PC-3 (cell line): ENCODE results near the gene MCUB.

Experiments
- EZH2phosphoT487 ChIP-seq: fragments of 300-600 bp; sonication (generic); IDR thresholded peaks from 2 replicates; pipeline ENCODE4 v1.6.1; 2018; ENCODE audit warnings: mild to moderate bottlenecking, antibody characterized with exemption, low read length, borderline replicate concordance
- TF ChIP-seq, protein P1 (sequence below): fragments of 300-600 bp; sonication (generic); conservative IDR thresholded peaks from 2 replicates; pipeline ENCODE4 v1.5.1; 2017; ENCODE audit warnings: antibody characterized with exemption, low read depth, mild to moderate bottlenecking, low read length

GRCh38 chr4:109548655-109549054 is 11.4 kb upstream of the MCUB start:
- TF ChIP-seq, protein P1, sequence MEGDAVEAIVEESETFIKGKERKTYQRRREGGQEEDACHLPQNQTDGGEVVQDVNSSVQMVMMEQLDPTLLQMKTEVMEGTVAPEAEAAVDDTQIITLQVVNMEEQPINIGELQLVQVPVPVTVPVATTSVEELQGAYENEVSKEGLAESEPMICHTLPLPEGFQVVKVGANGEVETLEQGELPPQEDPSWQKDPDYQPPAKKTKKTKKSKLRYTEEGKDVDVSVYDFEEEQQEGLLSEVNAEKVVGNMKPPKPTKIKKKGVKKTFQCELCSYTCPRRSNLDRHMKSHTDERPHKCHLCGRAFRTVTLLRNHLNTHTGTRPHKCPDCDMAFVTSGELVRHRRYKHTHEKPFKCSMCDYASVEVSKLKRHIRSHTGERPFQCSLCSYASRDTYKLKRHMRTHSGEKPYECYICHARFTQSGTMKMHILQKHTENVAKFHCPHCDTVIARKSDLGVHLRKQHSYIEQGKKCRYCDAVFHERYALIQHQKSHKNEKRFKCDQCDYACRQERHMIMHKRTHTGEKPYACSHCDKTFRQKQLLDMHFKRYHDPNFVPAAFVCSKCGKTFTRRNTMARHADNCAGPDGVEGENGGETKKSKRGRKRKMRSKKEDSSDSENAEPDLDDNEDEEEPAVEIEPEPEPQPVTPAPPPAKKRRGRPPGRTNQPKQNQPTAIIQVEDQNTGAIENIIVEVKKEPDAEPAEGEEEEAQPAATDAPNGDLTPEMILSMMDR, result no peak
- TF ChIP-seq EZH2phosphoT487, result no peak
